ENCODE measurements around the gene PCTP. TPM values are rescaled to one million over a fixed set of nuclear protein-coding genes. Genes with fewer than 3 reads are reported as not detected.

The PCTP gene
- total and polyA plus RNA-seq, 2 experiments from 2014 or later: 22.7 to 35.4 TPM

DNA sequence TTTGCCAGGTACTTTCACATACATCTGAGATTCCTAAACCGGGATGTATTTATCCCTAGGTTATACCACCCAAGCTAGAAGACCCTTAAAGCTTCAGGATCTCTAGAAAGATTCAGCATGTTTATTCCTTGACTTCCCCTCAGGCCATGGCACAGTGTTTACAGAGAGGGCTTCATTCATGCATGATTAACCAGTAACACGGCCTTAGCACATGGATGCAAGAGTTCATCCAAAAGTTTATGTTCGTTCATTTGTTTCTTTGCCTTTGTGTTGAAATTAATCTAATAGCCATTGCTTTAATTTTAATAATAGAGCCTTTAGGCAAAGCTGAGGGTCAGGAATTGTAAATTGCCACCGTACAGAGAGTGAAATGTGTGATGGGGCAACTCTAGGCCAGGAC, 13.8 kb downstream of the PCTP start:
- Histone ChIP-seq H4K20me1 (ENCODE audit: insufficient read depth, poor library complexity, severe bottlenecking) (no peaks in the 10 kb centered on the region), H3K27me3 (no peaks in the 10 kb centered on the region), H3K79me2 (peaks cover 49% of the 10 kb centered on the region), H2AFZ (no peak overlapping the region), H3K27ac (no peak overlapping the region), H3K9me3 (ENCODE audit: low read depth) (no peaks in the 10 kb centered on the region), H3K36me3 (replicated peaks; ENCODE audit: insufficient read depth, low read depth) (no peaks in the 10 kb centered on the region), H3K4me1 (ENCODE audit: insufficient read depth) (peaks cover 14% of the 10 kb centered on the region), H3K4me3 (no peak overlapping the region), H3K9me2 (replicated peaks; ENCODE audit: insufficient read depth) (no peaks in the 10 kb centered on the region), H3K4me2 (no peak overlapping the region)
- WGBS (ENCODE audit: low lambda C conversion rate, missing lambda C conversion rate): 95% methylated on average over 4 of the region's 4 CpGs
- TF ChIP-seq, protein P1, sequence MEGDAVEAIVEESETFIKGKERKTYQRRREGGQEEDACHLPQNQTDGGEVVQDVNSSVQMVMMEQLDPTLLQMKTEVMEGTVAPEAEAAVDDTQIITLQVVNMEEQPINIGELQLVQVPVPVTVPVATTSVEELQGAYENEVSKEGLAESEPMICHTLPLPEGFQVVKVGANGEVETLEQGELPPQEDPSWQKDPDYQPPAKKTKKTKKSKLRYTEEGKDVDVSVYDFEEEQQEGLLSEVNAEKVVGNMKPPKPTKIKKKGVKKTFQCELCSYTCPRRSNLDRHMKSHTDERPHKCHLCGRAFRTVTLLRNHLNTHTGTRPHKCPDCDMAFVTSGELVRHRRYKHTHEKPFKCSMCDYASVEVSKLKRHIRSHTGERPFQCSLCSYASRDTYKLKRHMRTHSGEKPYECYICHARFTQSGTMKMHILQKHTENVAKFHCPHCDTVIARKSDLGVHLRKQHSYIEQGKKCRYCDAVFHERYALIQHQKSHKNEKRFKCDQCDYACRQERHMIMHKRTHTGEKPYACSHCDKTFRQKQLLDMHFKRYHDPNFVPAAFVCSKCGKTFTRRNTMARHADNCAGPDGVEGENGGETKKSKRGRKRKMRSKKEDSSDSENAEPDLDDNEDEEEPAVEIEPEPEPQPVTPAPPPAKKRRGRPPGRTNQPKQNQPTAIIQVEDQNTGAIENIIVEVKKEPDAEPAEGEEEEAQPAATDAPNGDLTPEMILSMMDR (IDR thresholded peaks at IDR 0.05; ENCODE audit: poor library complexity): no peak
- TF ChIP-seq EZH2 (IDR thresholded peaks at IDR 0.05; ENCODE audit: borderline replicate concordance): no peak
- no peak for TF ChIP-seq EZH2phosphoT487 (IDR thresholded peaks at IDR 0.05; ENCODE audit: low read depth, severe bottlenecking, unreplicated experiment)
- no peak for DNase-seq (ENCODE audit: low spot score)

DNA sequence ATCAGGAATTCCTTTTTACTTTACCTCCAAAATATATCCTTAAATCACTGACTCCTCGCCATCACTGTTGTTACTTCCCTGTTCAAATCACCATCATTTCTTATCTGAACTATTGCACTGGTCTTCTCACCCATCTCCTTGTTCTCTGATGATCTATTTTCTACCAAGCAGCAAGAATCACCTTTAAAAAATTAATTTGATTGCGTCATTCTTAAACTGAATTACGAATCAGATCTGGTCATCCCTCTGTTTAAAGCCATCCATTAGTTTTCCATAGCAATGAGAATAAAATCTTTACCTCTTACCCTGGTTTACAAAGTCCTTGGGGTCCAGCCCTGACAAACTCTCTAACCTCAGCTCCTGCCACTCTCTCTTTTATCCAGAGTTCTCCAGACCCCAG, 14.6 kb downstream of the PCTP start:
- TF ChIP-seq, protein P1 (IDR thresholded peaks at IDR 0.05; ENCODE audit: poor library complexity): no peak
- TF ChIP-seq EZH2phosphoT487 (IDR thresholded peaks at IDR 0.05; ENCODE audit: low read depth, severe bottlenecking, unreplicated experiment): no peak
- no peak for TF ChIP-seq EZH2 (IDR thresholded peaks at IDR 0.05; ENCODE audit: borderline replicate concordance)
- Histone ChIP-seq H3K27ac (no peak overlapping the region), H3K79me2 (peaks cover 41% of the 10 kb centered on the region), H2AFZ (no peak overlapping the region), H3K4me1 (ENCODE audit: insufficient read depth) (peaks cover 15% of the 10 kb centered on the region), H3K36me3 (replicated peaks; ENCODE audit: insufficient read depth, low read depth) (no peaks in the 10 kb centered on the region), H3K4me3 (no peak overlapping the region), H3K9me3 (ENCODE audit: low read depth) (no peaks in the 10 kb centered on the region), H3K4me2 (no peak overlapping the region), H3K27me3 (no peaks in the 10 kb centered on the region), H3K9me2 (replicated peaks; ENCODE audit: insufficient read depth) (no peaks in the 10 kb centered on the region), H4K20me1 (ENCODE audit: insufficient read depth, poor library complexity, severe bottlenecking) (no peaks in the 10 kb centered on the region)
- 92% methylated on average over 3 of the region's 3 CpGs for WGBS (ENCODE audit: low lambda C conversion rate, missing lambda C conversion rate)
- no peak for DNase-seq (ENCODE audit: low spot score)

DNA sequence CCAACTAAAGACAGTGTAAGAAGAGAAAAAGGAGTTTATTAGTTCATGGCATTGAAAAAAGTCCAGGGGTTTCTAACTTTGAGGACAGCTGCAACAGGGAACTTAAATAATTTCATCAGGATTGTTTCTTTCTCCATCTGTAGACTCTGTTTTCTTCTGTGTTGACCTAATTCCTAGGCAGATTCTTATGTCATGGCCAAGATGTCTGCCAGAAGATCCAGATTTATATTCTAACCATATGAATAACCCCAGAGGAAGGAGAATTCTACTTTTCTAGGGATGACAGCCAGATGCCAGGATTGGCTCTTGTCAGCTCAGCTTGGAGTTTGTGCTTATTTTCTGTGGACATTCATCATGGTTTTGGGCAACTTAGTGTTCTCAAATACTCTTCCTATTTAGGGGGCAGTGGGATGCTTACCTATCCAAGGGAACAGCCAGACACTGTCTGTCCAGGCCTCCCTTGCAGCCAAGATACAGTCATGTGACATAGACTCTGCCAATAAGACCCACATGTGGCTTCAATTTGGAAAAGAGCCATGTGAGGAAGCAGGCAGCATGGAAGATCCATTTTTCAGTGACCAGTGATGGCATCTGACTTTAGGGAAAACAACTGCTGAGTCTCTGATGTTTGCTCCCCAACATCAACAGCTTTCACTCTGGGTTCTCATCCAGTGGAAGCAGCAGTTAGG, 18.2 kb downstream of the PCTP start:
- H2AFZ ChIP-seq: no peak overlapping the region
- H3K9me3 ChIP-seq (ENCODE audit: low read depth): no peaks in the 10 kb centered on the region
- H4K20me1 ChIP-seq (ENCODE audit: insufficient read depth, poor library complexity, severe bottlenecking): no peaks in the 10 kb centered on the region
- no peak overlapping the region for H3K27ac ChIP-seq
- H3K4me2 ChIP-seq: no peak overlapping the region
- no peak for DNase-seq (ENCODE audit: low spot score)
- no peak overlapping the region for H3K4me3 ChIP-seq
- no peak for TF ChIP-seq EZH2phosphoT487 (IDR thresholded peaks at IDR 0.05; ENCODE audit: low read depth, severe bottlenecking, unreplicated experiment)
- TF ChIP-seq, protein P1 (IDR thresholded peaks at IDR 0.05; ENCODE audit: poor library complexity): no peak
- TF ChIP-seq EZH2 (IDR thresholded peaks at IDR 0.05; ENCODE audit: borderline replicate concordance): no peak
- no peaks in the 10 kb centered on the region for H3K27me3 ChIP-seq
- H3K79me2 ChIP-seq: peaks cover 11% of the 10 kb centered on the region
- H3K4me1 ChIP-seq (ENCODE audit: insufficient read depth): peaks cover 5% of the 10 kb centered on the region
- no peaks in the 10 kb centered on the region for H3K36me3 ChIP-seq (replicated peaks; ENCODE audit: insufficient read depth, low read depth)
- no peaks in the 10 kb centered on the region for H3K9me2 ChIP-seq (replicated peaks; ENCODE audit: insufficient read depth)
